ENCODE results near the gene OR9G1. TPM values are rescaled to one million over a fixed set of nuclear protein-coding genes. Genes with fewer than 3 reads are reported as not detected.
"Not testable (repeated sequence)": the region's sequence is repeated elsewhere in the genome, so short reads cannot be mapped to it uniquely, and the experiment has no call there.

The OR9G1 gene
- polyA plus RNA-seq, result not detected

- Histone ChIP-seq H3K4me1 (ENCODE audit: control insufficient read depth in 2 of 2, insufficient read depth in 2 of 2, low read length in 1 of 2) (no peaks in the 10 kb centered on the region), H3K36me3 (ENCODE audit: control insufficient read depth in 2 of 2, insufficient read depth in 2 of 2, low read length in 1 of 2) (no peaks in the 10 kb centered on the region), H3K4me3 (ENCODE audit: low read depth in 1 of 2, low read length in 2 of 2) (no peak within 1 kb of the TSS), H3K9me3 (ENCODE audit: control insufficient read depth in 2 of 2, insufficient read depth in 1 of 2, low read depth in 1 of 2, low read length in 1 of 2) (no peaks in the 10 kb centered on the region), H3K27me3 (ENCODE audit: control insufficient read depth in 1 of 2, insufficient read depth in 2 of 2, low read length in 2 of 2) (no peaks in the 10 kb centered on the region), H3K27ac (ENCODE audit: low read depth in 2 of 2, low read length in 1 of 2) (no peak within 1 kb of the TSS)
- WGBS, 2 donors, result 91 to 94% methylated on average over 1 of the region's 1 CpG
Observed at GRCh38 chr11:56698795-56699194, at the start of gene OR9G1. Gene OR9G1 (plus strand): TSS chr11:56699095. CDS start chr11:56700388, 1,293 bp downstream.

- H3K4me1 ChIP-seq (ENCODE audit: control insufficient read depth in 2 of 2, insufficient read depth in 2 of 2, low read length in 1 of 2), result no peaks in the 10 kb centered on the region
- 29 to 34% methylated on average over 3 of the region's 3 CpGs for WGBS, 2 donors
- no peak overlapping the region for H3K27ac ChIP-seq (ENCODE audit: low read depth in 2 of 2, low read length in 1 of 2)
Observed at GRCh38 chr11:56659755-56660154, 39.1 kb upstream of the OR9G1 start.

GRCh38 chr11:56663386-56663785, 35.5 kb upstream of the OR9G1 start, which contains the start of gene OR5AR1:
Gene OR5AR1 (plus strand): TSS chr11:56663686. CDS start chr11:56663686, 0 bp downstream.
- 64 to 67% methylated on average over 2 of the region's 2 CpGs for WGBS, 2 donors
- Histone ChIP-seq H3K9me3 (ENCODE audit: control insufficient read depth in 2 of 2, insufficient read depth in 1 of 2, low read depth in 1 of 2, low read length in 1 of 2) (peaks cover 3 to 6% of the 10 kb centered on the region in 2 donors), H3K27me3 (ENCODE audit: control insufficient read depth in 1 of 2, insufficient read depth in 2 of 2, low read length in 2 of 2) (no peaks in the 10 kb centered on the region), H3K36me3 (ENCODE audit: control insufficient read depth in 2 of 2, insufficient read depth in 2 of 2, low read length in 1 of 2) (no peaks in the 10 kb centered on the region), H3K27ac (ENCODE audit: low read depth in 2 of 2, low read length in 1 of 2) (no peak within 1 kb of the TSS), H3K4me3 (ENCODE audit: low read depth in 1 of 2, low read length in 2 of 2) (no peak within 1 kb of the TSS), H3K4me1 (ENCODE audit: control insufficient read depth in 2 of 2, insufficient read depth in 2 of 2, low read length in 1 of 2) (no peaks in the 10 kb centered on the region)

More at GRCh38 chr11:56659755-56660154, 39.1 kb upstream of the OR9G1 start:
- H3K27me3 ChIP-seq (ENCODE audit: control insufficient read depth in 1 of 2, insufficient read depth in 2 of 2, low read length in 2 of 2), result no peaks in the 10 kb centered on the region
- H3K9me3 ChIP-seq (ENCODE audit: control insufficient read depth in 2 of 2, insufficient read depth in 1 of 2, low read depth in 1 of 2, low read length in 1 of 2), result peaks cover 3 to 6% of the 10 kb centered on the region in 2 donors
- no peaks in the 10 kb centered on the region for H3K36me3 ChIP-seq (ENCODE audit: control insufficient read depth in 2 of 2, insufficient read depth in 2 of 2, low read length in 1 of 2)
- H3K4me3 ChIP-seq (ENCODE audit: low read depth in 1 of 2, low read length in 2 of 2), result no peak overlapping the region

GRCh38 chr11:56670984-56671383, 27.9 kb upstream of the OR9G1 start:
- H3K27ac ChIP-seq (ENCODE audit: low read depth in 2 of 2, low read length in 1 of 2), result no peak overlapping the region
- H3K36me3 ChIP-seq (ENCODE audit: control insufficient read depth in 2 of 2, insufficient read depth in 2 of 2, low read length in 1 of 2), result no peaks in the 10 kb centered on the region
- H3K4me1 ChIP-seq (ENCODE audit: control insufficient read depth in 2 of 2, insufficient read depth in 2 of 2, low read length in 1 of 2), result no peaks in the 10 kb centered on the region
- H3K9me3 ChIP-seq (ENCODE audit: control insufficient read depth in 2 of 2, insufficient read depth in 1 of 2, low read depth in 1 of 2, low read length in 1 of 2), result peaks cover 0 to 2% of the 10 kb centered on the region in 2 donors
- no peak overlapping the region for H3K4me3 ChIP-seq (ENCODE audit: low read depth in 1 of 2, low read length in 2 of 2)
- no peaks in the 10 kb centered on the region for H3K27me3 ChIP-seq (ENCODE audit: control insufficient read depth in 1 of 2, insufficient read depth in 2 of 2, low read length in 2 of 2)
- WGBS, 2 donors, result 56 to 62% methylated on average over 2 of the region's 2 CpGs

GRCh38 chr11:56688554-56689100, 10.3 kb upstream of the OR9G1 start:
- H3K27ac ChIP-seq (ENCODE audit: low read depth in 2 of 2, low read length in 1 of 2), result no peak overlapping the region
- 67% methylated on average over 1 of the region's 1 CpG for WGBS, 2 donors
- no peaks in the 10 kb centered on the region for H3K36me3 ChIP-seq (ENCODE audit: control insufficient read depth in 2 of 2, insufficient read depth in 2 of 2, low read length in 1 of 2)
- H3K9me3 ChIP-seq (ENCODE audit: control insufficient read depth in 2 of 2, insufficient read depth in 1 of 2, low read depth in 1 of 2, low read length in 1 of 2), result no peaks in the 10 kb centered on the region
- H3K4me3 ChIP-seq (ENCODE audit: low read depth in 1 of 2, low read length in 2 of 2), result no peak overlapping the region
- no peaks in the 10 kb centered on the region for H3K4me1 ChIP-seq (ENCODE audit: control insufficient read depth in 2 of 2, insufficient read depth in 2 of 2, low read length in 1 of 2)
- no peaks in the 10 kb centered on the region for H3K27me3 ChIP-seq (ENCODE audit: control insufficient read depth in 1 of 2, insufficient read depth in 2 of 2, low read length in 2 of 2)

- H3K9me3 ChIP-seq (ENCODE audit: control insufficient read depth in 2 of 2, insufficient read depth in 1 of 2, low read depth in 1 of 2, low read length in 1 of 2); H3K27me3 ChIP-seq (ENCODE audit: control insufficient read depth in 1 of 2, insufficient read depth in 2 of 2, low read length in 2 of 2); H3K4me1 ChIP-seq (ENCODE audit: control insufficient read depth in 2 of 2, insufficient read depth in 2 of 2, low read length in 1 of 2); H3K27ac ChIP-seq (ENCODE audit: low read depth in 2 of 2, low read length in 1 of 2); H3K4me3 ChIP-seq (ENCODE audit: low read depth in 1 of 2, low read length in 2 of 2); H3K36me3 ChIP-seq (ENCODE audit: control insufficient read depth in 2 of 2, insufficient read depth in 2 of 2, low read length in 1 of 2): not testable (repeated sequence)
- 81 to 89% methylated on average over 3 of the region's 3 CpGs for WGBS, 2 donors
Observed at GRCh38 chr11:56691179-56691578, 7.7 kb upstream of the OR9G1 start.

GRCh38 chr11:56693428-56693827, 5.5 kb upstream of the OR9G1 start:
- 76 to 82% methylated on average over 2 of the region's 2 CpGs for WGBS, 2 donors
- Histone ChIP-seq H3K4me3 (ENCODE audit: low read depth in 1 of 2, low read length in 2 of 2) (no peak overlapping the region), H3K27ac (ENCODE audit: low read depth in 2 of 2, low read length in 1 of 2) (no peak overlapping the region), H3K9me3 (ENCODE audit: control insufficient read depth in 2 of 2, insufficient read depth in 1 of 2, low read depth in 1 of 2, low read length in 1 of 2) (no peaks in the 10 kb centered on the region), H3K4me1 (ENCODE audit: control insufficient read depth in 2 of 2, insufficient read depth in 2 of 2, low read length in 1 of 2) (no peaks in the 10 kb centered on the region), H3K36me3 (ENCODE audit: control insufficient read depth in 2 of 2, insufficient read depth in 2 of 2, low read length in 1 of 2) (no peaks in the 10 kb centered on the region), H3K27me3 (ENCODE audit: control insufficient read depth in 1 of 2, insufficient read depth in 2 of 2, low read length in 2 of 2) (no peaks in the 10 kb centered on the region)

- 56 to 61% methylated on average over 10 of the region's 10 CpGs for WGBS, 2 donors
- no peaks in the 10 kb centered on the region for H3K36me3 ChIP-seq (ENCODE audit: control insufficient read depth in 2 of 2, insufficient read depth in 2 of 2, low read length in 1 of 2)
- H3K9me3 ChIP-seq (ENCODE audit: control insufficient read depth in 2 of 2, insufficient read depth in 1 of 2, low read depth in 1 of 2, low read length in 1 of 2), result no peaks in the 10 kb centered on the region
- H3K4me1 ChIP-seq (ENCODE audit: control insufficient read depth in 2 of 2, insufficient read depth in 2 of 2, low read length in 1 of 2), result no peaks in the 10 kb centered on the region
- no peak overlapping the region for H3K27ac ChIP-seq (ENCODE audit: low read depth in 2 of 2, low read length in 1 of 2)
- no peaks in the 10 kb centered on the region for H3K27me3 ChIP-seq (ENCODE audit: control insufficient read depth in 1 of 2, insufficient read depth in 2 of 2, low read length in 2 of 2)
- H3K4me3 ChIP-seq (ENCODE audit: low read depth in 1 of 2, low read length in 2 of 2), result no peak overlapping the region
Observed at GRCh38 chr11:56700242-56700913, 1.5 kb downstream of the OR9G1 start.

GRCh38 chr11:56700914-56701485, 2.1 kb downstream of the OR9G1 start:
- no peaks in the 10 kb centered on the region for H3K9me3 ChIP-seq (ENCODE audit: control insufficient read depth in 2 of 2, insufficient read depth in 1 of 2, low read depth in 1 of 2, low read length in 1 of 2)
- no peak overlapping the region for H3K4me3 ChIP-seq (ENCODE audit: low read depth in 1 of 2, low read length in 2 of 2)
- 68 to 69% methylated on average over 8 of the region's 8 CpGs for WGBS, 2 donors
- H3K27me3 ChIP-seq (ENCODE audit: control insufficient read depth in 1 of 2, insufficient read depth in 2 of 2, low read length in 2 of 2), result no peaks in the 10 kb centered on the region
- H3K27ac ChIP-seq (ENCODE audit: low read depth in 2 of 2, low read length in 1 of 2), result no peak overlapping the region
- H3K4me1 ChIP-seq (ENCODE audit: control insufficient read depth in 2 of 2, insufficient read depth in 2 of 2, low read length in 1 of 2), result no peaks in the 10 kb centered on the region
- H3K36me3 ChIP-seq (ENCODE audit: control insufficient read depth in 2 of 2, insufficient read depth in 2 of 2, low read length in 1 of 2), result no peaks in the 10 kb centered on the region

Data from esophagus (tissue), 2 donors.